CD14-positive monocyte (primary cell): ENCODE data around the gene PAQR6. TPM values are rescaled to one million over a fixed set of nuclear protein-coding genes. Genes with fewer than 3 reads are reported as not detected.
A peak's percentile ranks its signal among the peaks of the same experiment; 100 is the strongest.

Experiments used
- DNase-seq, 3 donors: peaks; one replicate each; pipeline ENCODE4 v3.0.0-alpha.2; 2011 to 2022
- H2AFZ ChIP-seq: 2 replicates; pipeline ENCODE4 v1.6.0; 2012; ENCODE audit warnings: mild to moderate bottlenecking, low read depth, low read length, inconsistent platforms; ENCODE audit not compliant: insufficient read depth, poor library complexity, severe bottlenecking
- H3K27ac ChIP-seq, 2 donors: 1 replicate in 1 of 2; 2 replicates in 1 of 2; pipeline ENCODE4 v1.5.1; 2012 to 2013; ENCODE audit warnings: low read length in 2 of 2, control low read depth in 1 of 2, inconsistent platforms in 1 of 2, low read depth in 1 of 2, mild to moderate bottlenecking in 1 of 2
- H3K27me3 ChIP-seq, 2 donors: one replicate each; pipeline versions ENCODE4 v1.6.0 to v1.6.1; 2011 to 2013; ENCODE audit warnings: low read length in 2 of 2; ENCODE audit not compliant: control insufficient read depth in 2 of 2, insufficient read depth in 2 of 2
- H3K36me3 ChIP-seq, 2 donors: replicated peaks in 1 of 2; 1 replicate in 1 of 2; 2 replicates in 1 of 2; pipeline versions ENCODE4 v1.5.1 to v1.6.1; 2012 to 2013; ENCODE audit warnings: low read length in 2 of 2, control low read depth in 1 of 2, inconsistent platforms in 1 of 2, mild to moderate bottlenecking in 1 of 2; ENCODE audit not compliant: insufficient read depth in 2 of 2, control insufficient read depth in 1 of 2
- H3K4me1 ChIP-seq, 2 donors: 1 replicate in 1 of 2; 2 replicates in 1 of 2; pipeline versions ENCODE4 v1.5.1 to v1.6.1; 2012 to 2013; ENCODE audit warnings: low read length in 2 of 2, control low read depth in 1 of 2, inconsistent platforms in 1 of 2, mild to moderate bottlenecking in 1 of 2, moderate library complexity in 1 of 2; ENCODE audit not compliant: insufficient read depth in 2 of 2, control insufficient read depth in 1 of 2
- H3K4me2 ChIP-seq: replicated peaks from 2 replicates; pipeline ENCODE3; 2012; ENCODE audit warnings: low read length, moderate library complexity, mild to moderate bottlenecking; ENCODE audit not compliant: poor library complexity, severe bottlenecking; ENCODE audit errors: extremely low read depth
- H3K4me3 ChIP-seq, 3 experiments: fragments of 200-600 bp in 1 of 3; sonication (generic) in 1 of 3; replicated peaks in 1 of 3; 1 replicate in 2 of 3; 2 replicates in 1 of 3; pipeline ENCODE4 v1.5.1; 2011 to 2013; ENCODE audit warnings: low read length in 3 of 3, mild to moderate bottlenecking in 3 of 3, control low read depth in 2 of 3, low read depth in 2 of 3, inconsistent platforms in 1 of 3, moderate library complexity in 1 of 3
- H3K79me2 ChIP-seq: 2 replicates; pipeline ENCODE4 v1.6.0; 2012; ENCODE audit warnings: mild to moderate bottlenecking, control low read depth, inconsistent platforms, low read length, moderate library complexity; ENCODE audit not compliant: insufficient read depth
- H3K9ac ChIP-seq: 2 replicates; pipeline ENCODE4 v1.6.0; 2017; ENCODE audit warnings: low read length, mild to moderate bottlenecking; ENCODE audit not compliant: insufficient read depth, poor library complexity, severe bottlenecking
- H3K9me3 ChIP-seq, 2 donors: replicated peaks in 1 of 2; 1 replicate in 1 of 2; 2 replicates in 1 of 2; pipeline versions ENCODE4 v1.5.1 to v1.6.1; 2012 to 2013; ENCODE audit warnings: low read length in 2 of 2, control low read depth in 1 of 2; ENCODE audit not compliant: control insufficient read depth in 1 of 2, insufficient read depth in 1 of 2
- H4K20me1 ChIP-seq: 2 replicates; pipeline ENCODE4 v1.6.0; 2012; ENCODE audit warnings: mild to moderate bottlenecking, low read length, control low read depth, moderate library complexity; ENCODE audit not compliant: insufficient read depth
- H3K27ac Mint-ChIP-seq, 7 donors: one replicate each; pipeline ENCODE4 v1.8.0; 2020; ENCODE audit warnings: mild to moderate bottlenecking in 7 of 7, mixed read lengths in 7 of 7, moderate library complexity in 6 of 7, inconsistent platforms in 2 of 7
- H3K27me3 Mint-ChIP-seq, 3 donors: one replicate each; pipeline ENCODE4 v1.8.0; 2021 to 2022; ENCODE audit warnings: low read depth in 3 of 3, mild to moderate bottlenecking in 3 of 3, mixed read lengths in 3 of 3, moderate library complexity in 3 of 3, inconsistent platforms in 1 of 3
- H3K36me3 Mint-ChIP-seq, 2 donors: one replicate each; pipeline ENCODE4 v1.8.0; 2020; ENCODE audit warnings: mixed read lengths in 2 of 2, inconsistent platforms in 1 of 2, mild to moderate bottlenecking in 1 of 2
- H3K4me1 Mint-ChIP-seq: one replicate; pipeline ENCODE4 v1.8.0; 2020; ENCODE audit warnings: mild to moderate bottlenecking, mixed read lengths
- H3K4me3 Mint-ChIP-seq, 2 donors: one replicate each; pipeline ENCODE4 v1.8.0; 2020; ENCODE audit warnings: mild to moderate bottlenecking in 2 of 2, mixed read lengths in 2 of 2, moderate library complexity in 1 of 2
- H3K9me3 Mint-ChIP-seq, 7 donors: one replicate each; pipeline ENCODE4 v1.8.0; 2020 to 2022; ENCODE audit warnings: mixed read lengths in 7 of 7, mild to moderate bottlenecking in 6 of 7, moderate library complexity in 6 of 7, inconsistent platforms in 2 of 7
- WGBS: methylation state at CpG from one replicate; pipeline ENCODE4 v1.1.5; 2013; ENCODE audit warnings: missing lambda C conversion rate; ENCODE audit not compliant: insufficient coverage; 5-methylcytosine and 5-hydroxymethylcytosine counted together
- intact Hi-C, 2 donors: fragments of 100-400 bp; cut with micrococcal nuclease; formaldehyde crosslinking; loops; one replicate each; pipeline versions ENCODE4 v1.15.0 to v1.15.1; 2023
- polyA plus RNA-seq, 3 donors: library from polyadenylated mRNA; depleted of rRNA in 1 of 3; unstranded in 2 of 3; stranded (reverse) in 1 of 3; fragments of 300-500 nt in 2 of 3; fragments of >200 nt in 1 of 3; fragmentation: Illumina TruSeq in 2 of 3; gene quantifications; 1 replicate in 2 of 3; 2 replicates in 1 of 3; pipeline ENCODE4 v1.2.3, GENCODE V29; 2012 to 2021
- TF ChIP-seq, protein P1 (sequence below): fragments of 200-600 bp; IDR thresholded peaks from one replicate; pipeline ENCODE4 v1.8.0; 2022; ENCODE audit warnings: antibody characterized with exemption, mild to moderate bottlenecking

Gene PAQR6
- polyA plus RNA-seq, 3 donors, result 7.7 TPM; not detected in 2

DNA sequence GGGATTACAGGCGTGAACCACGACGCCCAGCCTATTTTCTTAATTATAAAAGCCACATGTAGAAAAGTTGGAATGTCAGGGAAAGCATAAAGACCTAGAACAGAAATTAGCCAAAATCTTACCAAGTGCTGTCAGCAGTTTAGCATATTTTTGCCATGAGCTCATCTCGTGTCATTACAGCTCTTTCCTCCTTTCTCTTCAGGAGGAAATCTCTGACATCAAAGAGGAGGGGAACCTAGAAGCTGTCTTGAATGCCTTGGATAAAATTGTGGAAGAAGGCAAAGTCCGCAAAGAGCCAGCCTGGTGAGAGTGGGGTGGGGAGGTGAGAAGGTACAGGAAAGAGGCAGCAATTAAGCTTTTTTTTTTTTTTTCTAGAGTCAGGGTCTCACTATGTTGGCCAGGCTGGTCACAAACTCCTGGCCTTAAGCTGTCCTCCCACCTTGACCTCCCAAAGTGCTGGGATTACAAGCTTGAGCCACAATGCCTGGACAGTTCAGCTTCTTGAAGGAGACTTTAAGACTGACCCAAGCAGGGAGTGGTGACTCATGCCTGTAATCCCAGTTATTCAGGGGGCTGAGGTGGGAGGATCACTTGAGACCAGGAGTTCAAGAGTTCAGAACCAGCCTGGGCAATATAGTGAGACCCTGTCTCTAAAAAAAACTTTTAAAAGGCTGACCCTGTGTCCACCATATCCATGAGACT lies 14.3 kb downstream of the PAQR6 start:
- Histone ChIP-seq H3K27ac (no peak overlapping the region), H4K20me1 (no peaks in the 10 kb centered on the region), H3K79me2 (no peaks in the 10 kb centered on the region), H3K4me3 (no peak overlapping the region), H3K4me2 (no peak overlapping the region), H3K27me3 (no peaks in the 10 kb centered on the region), H3K4me1 (no peaks in the 10 kb centered on the region), H3K9me3 (no peaks in the 10 kb centered on the region), H2AFZ (no peak overlapping the region), H3K9ac (no peak overlapping the region), H3K36me3 (peaks cover 50 to 87% of the 10 kb centered on the region in 2 donors)
- WGBS, result 100% methylated on average over 1 of the region's 5 CpGs
- intact Hi-C loops, result no loop called here
- H3K27ac Mint-ChIP-seq, result peak overlapping the region in 3 of 7 donors; percentile 26 to 53 (median 28)
- DNase-seq, result no peak
- peaks cover 0 to 3% (median 0%) of the 10 kb centered on the region in 3 donors for H3K27me3 Mint-ChIP-seq
- TF ChIP-seq, protein P1, sequence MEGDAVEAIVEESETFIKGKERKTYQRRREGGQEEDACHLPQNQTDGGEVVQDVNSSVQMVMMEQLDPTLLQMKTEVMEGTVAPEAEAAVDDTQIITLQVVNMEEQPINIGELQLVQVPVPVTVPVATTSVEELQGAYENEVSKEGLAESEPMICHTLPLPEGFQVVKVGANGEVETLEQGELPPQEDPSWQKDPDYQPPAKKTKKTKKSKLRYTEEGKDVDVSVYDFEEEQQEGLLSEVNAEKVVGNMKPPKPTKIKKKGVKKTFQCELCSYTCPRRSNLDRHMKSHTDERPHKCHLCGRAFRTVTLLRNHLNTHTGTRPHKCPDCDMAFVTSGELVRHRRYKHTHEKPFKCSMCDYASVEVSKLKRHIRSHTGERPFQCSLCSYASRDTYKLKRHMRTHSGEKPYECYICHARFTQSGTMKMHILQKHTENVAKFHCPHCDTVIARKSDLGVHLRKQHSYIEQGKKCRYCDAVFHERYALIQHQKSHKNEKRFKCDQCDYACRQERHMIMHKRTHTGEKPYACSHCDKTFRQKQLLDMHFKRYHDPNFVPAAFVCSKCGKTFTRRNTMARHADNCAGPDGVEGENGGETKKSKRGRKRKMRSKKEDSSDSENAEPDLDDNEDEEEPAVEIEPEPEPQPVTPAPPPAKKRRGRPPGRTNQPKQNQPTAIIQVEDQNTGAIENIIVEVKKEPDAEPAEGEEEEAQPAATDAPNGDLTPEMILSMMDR, result no peak
- peaks cover 0 to 1% (median 0%) of the 10 kb centered on the region in 7 donors for H3K9me3 Mint-ChIP-seq
- no peak overlapping the region for H3K4me3 Mint-ChIP-seq
- no peaks in the 10 kb centered on the region for H3K4me1 Mint-ChIP-seq
- H3K36me3 Mint-ChIP-seq, result peaks cover 61 to 86% of the 10 kb centered on the region in 2 donors

DNA sequence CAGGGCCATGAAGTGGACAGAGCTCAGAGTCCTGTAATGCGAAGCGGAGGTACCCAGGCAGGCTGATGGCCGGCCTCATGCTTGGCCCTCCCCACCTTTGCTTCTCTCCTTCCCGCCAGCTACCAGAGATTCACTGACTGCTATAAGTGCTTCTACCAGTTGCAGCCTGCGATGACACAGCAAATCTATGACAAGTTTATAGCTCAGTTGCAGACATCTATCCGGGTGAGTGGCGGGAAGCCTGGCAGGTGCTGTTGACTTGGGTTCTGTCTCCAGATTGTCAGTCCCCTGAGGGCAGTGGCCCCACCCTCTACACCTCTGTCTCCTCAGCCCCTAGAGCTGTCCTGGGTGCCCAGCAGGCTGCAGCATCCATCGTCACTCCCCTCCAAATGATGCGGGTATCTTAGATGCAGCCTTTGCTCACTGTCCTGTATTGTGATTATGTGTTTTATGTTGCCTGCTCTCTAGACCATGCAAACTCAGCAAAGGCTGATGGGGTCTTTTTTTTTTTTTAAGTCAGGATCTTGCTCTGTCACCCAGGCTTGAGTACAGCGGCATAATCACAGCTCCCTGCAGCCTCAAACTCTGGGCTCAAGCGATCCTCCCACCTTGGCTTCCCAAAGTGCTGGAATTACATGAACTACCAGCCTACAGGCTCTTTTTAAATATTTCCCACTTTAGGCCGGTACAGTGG lies 15.5 kb downstream of the PAQR6 start:
- TF ChIP-seq, protein P1, result no peak
- intact Hi-C loops, result no loop called here
- 57% methylated on average over 6 of the region's 12 CpGs for WGBS

More for the DNA sequence above, 15.5 kb downstream of the PAQR6 start:
- no peaks in the 10 kb centered on the region for H3K4me1 ChIP-seq
- no peak overlapping the region for H3K9ac ChIP-seq
- H4K20me1 ChIP-seq, result no peaks in the 10 kb centered on the region
- no peaks in the 10 kb centered on the region for H3K27me3 ChIP-seq
- no peak overlapping the region for H2AFZ ChIP-seq
- peaks cover 43 to 79% of the 10 kb centered on the region in 2 donors for H3K36me3 ChIP-seq
- H3K79me2 ChIP-seq, result no peaks in the 10 kb centered on the region
- peaks cover 55 to 80% of the 10 kb centered on the region in 2 donors for H3K36me3 Mint-ChIP-seq
- H3K4me2 ChIP-seq, result no peak overlapping the region
- H3K9me3 Mint-ChIP-seq, result peaks cover 0 to 1% (median 0%) of the 10 kb centered on the region in 7 donors
- no peak overlapping the region for H3K27ac ChIP-seq
- H3K9me3 ChIP-seq, result no peaks in the 10 kb centered on the region
- H3K4me1 Mint-ChIP-seq, result no peaks in the 10 kb centered on the region
- peaks cover 0 to 3% (median 0%) of the 10 kb centered on the region in 3 donors for H3K27me3 Mint-ChIP-seq
- DNase-seq, result no peak
- no peak overlapping the region for H3K4me3 ChIP-seq
- H3K4me3 Mint-ChIP-seq, result no peak overlapping the region
- H3K27ac Mint-ChIP-seq, result no peak overlapping the region
